Activated naive CD4-positive, alpha-beta T cell treated with anti-CD3 and anti-CD28 coated beads, Interleukin-2, amount 10 ng/mL, durations not matched to agents 7 days and 5 days (primary cell): ENCODE measurements around the gene FBXO46.
"Not testable (repeated sequence)": the region's sequence is repeated elsewhere in the genome, so short reads cannot be mapped to it uniquely, and the experiment has no call there.

Experiments
- CTCF ChIA-PET: fragments of 350-600 bp; sonication (Branson Sonifier 250); formaldehyde crosslinking; loops from one replicate; lab custom pipeline; 2021; ENCODE audit warnings: antibody characterized with exemption; lab: Charles Lee
- DNase-seq: peaks from one replicate; pipeline ENCODE4 v3.0.0-alpha.2; 2020
- H3K27ac Mint-ChIP-seq: one replicate; pipeline ENCODE4 v1.8.0; 2021; ENCODE audit warnings: mild to moderate bottlenecking, moderate library complexity, mixed read lengths
- H3K27me3 Mint-ChIP-seq: one replicate; pipeline ENCODE4 v1.8.0; 2021; ENCODE audit warnings: mild to moderate bottlenecking, mixed read lengths
- H3K36me3 Mint-ChIP-seq: one replicate; pipeline ENCODE4 v1.8.0; 2021; ENCODE audit warnings: mixed read lengths
- H3K4me1 Mint-ChIP-seq: one replicate; pipeline ENCODE4 v1.8.0; 2021; ENCODE audit warnings: mixed read lengths
- H3K4me3 Mint-ChIP-seq: one replicate; pipeline ENCODE4 v1.8.0; 2021; ENCODE audit warnings: mild to moderate bottlenecking, moderate library complexity, mixed read lengths
- H3K9me3 Mint-ChIP-seq: one replicate; pipeline ENCODE4 v1.8.0; 2021; ENCODE audit warnings: mixed read lengths

FBXO46 gene

DNA sequence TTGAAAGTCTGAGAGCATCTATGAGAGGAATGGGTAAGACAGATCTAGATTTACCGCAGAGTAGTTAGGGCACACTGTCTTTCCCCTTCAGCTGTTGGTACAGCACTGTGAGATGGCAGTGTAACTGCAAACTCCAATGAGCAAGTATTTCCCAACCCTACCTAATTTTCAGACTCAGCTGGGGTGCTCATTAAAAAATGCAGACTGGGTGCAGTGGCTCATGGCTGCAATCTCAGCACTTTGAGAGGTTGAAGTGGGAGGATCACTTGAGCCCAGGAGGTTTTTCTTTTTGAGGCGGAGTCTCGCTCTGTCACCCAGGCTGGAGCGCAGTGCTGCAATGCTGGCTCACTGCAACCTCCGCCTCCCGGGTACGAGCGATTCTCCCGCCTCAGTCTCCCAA lies 25.6 kb downstream of the FBXO46 start:
- Mint-ChIP-seq H3K27me3 (no peaks in the 10 kb centered on the region), H3K4me3 (no peak overlapping the region), H3K9me3 (no peaks in the 10 kb centered on the region), H3K27ac (no peak overlapping the region), H3K4me1 (peaks cover 12% of the 10 kb centered on the region), H3K36me3 (peaks cover 17% of the 10 kb centered on the region)
- DNase-seq, result no peak
- CTCF ChIA-PET, result interaction anchor here (8.1 kb wide), 1 partner anchor 11 kb away, joined by 43 read pairs; the partner anchor contains the start of gene QPCTL

DNA sequence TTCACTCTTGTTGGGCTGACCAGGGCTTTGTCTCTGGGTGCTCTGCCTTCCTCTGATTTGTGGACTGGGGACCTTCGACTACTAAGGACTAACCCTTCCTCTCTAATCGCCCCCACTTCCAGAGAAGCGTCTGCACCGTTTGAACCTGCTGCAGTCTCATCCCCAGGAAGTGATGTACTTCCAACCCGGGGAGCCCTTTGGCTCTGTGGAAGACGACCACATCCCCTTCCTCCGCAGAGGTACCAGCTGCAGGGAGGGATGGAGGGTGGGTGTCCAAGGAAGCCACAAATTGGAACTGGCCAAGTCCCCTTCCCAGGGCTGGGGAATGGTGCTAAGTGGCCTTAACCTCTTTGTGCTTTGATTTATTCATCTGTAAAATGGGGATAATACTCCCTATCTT lies 29.0 kb downstream of the FBXO46 start:
- Mint-ChIP-seq H3K4me1 (peaks cover 10% of the 10 kb centered on the region), H3K27ac (peak overlapping the region; percentile 5), H3K27me3 (no peaks in the 10 kb centered on the region), H3K36me3 (peaks cover 13% of the 10 kb centered on the region), H3K9me3 (no peaks in the 10 kb centered on the region), H3K4me3 (no peak overlapping the region)
- CTCF ChIA-PET, result interaction anchor here (8.1 kb wide), 1 partner anchor 8 kb away, joined by 43 read pairs; the partner anchor contains the start of gene QPCTL
- DNase-seq, result no peak

DNA sequence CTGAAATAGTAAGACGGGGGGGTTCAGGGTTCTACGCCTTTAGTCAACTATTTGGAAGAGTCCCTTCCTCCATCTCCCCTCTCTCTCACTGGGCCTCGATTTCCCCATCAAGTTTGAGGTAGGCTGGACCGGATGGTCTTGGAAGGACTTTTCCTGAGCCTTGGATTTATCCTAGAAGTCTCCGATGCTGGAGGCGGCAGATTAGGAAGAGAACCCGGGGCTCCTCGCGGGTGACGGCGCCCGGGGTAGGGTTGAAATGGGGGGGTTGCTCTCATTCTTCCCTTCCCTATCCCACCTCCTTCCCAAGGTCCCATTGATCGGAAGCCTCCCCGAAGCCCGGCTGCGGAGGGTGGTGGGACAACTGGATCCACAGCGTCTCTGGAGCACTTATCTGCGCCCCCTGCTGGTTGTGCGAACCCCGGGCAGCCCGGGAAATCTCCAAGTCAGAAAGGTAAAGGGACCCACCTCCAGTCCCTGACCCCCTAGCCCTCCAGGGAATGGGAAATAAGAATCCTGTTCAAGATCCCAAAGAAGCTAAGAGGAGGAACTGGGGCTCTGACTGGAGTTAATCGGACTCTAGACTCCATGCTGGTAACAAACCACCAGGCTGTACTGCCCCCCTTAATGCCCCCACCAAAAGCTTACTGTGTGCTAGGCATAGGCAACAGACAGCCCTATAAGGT lies 37.4 kb downstream of the FBXO46 start:
- H3K36me3 Mint-ChIP-seq, result peaks cover 23% of the 10 kb centered on the region
- H3K27me3 Mint-ChIP-seq, result no peaks in the 10 kb centered on the region
- H3K27ac Mint-ChIP-seq, result peak overlapping the region; percentile 92
- DNase-seq, result peak; percentile 86
- CTCF ChIA-PET, result interaction anchor here (0.7 to 5.0 kb wide), 18 partner anchors 10 to 254 kb away, joined by 3 to 43 read pairs (median 4); partner anchors contain the start of genes FBXO46 and SIX5
- H3K4me3 Mint-ChIP-seq, result peak overlapping the region; percentile 93
- H3K9me3 Mint-ChIP-seq, result no peaks in the 10 kb centered on the region
- peaks cover 26% of the 10 kb centered on the region for H3K4me1 Mint-ChIP-seq

DNA sequence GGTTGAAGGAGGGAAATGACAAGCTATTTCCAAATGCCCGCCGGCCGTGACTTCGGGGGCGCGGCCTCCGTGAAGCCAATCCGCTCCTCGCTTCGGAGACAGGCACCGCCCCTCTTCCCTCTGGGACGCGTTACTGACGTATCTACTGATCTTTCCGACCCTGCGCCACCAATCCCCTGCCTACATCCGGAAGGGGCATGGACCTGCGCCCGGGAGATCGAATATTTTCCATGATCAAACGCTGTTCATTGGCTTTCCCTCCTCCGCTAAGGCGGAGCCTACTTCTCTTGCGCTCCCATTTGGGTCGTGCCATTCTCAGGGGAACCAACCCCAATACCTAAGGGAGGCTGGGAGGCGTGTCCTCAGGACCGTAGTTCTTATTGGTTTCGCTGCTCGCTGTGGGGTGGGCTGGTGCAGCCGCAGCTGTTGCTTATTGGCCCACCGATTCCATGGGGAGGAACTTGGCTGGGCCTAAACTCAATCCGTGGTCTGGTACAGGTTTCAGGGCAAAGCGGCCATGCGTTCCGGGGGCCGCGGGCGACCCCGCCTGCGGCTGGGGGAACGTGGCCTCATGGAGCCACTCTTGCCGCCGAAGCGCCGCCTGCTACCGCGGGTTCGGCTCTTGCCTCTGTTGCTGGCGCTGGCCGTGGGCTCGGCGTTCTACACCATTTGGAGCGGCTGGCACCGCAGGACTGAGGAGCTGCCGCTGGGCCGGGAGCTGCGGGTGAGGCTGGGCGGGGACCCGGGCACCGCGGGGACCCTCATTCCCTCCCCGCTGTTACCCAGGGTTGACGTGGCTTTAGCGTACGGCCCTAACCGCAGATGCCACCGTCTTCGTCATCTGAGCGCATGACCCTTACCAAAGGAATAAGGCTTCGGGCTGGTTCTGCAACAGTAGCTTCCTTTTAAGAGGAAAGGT lies 38.2 kb downstream of the FBXO46 start, which contains the start of gene QPCTL:
Gene QPCTL (plus strand): TSS at position 480 of the 919 bp plus-strand sequence. CDS start 38 bp downstream, at position 518.
- Mint-ChIP-seq H3K9me3 (no peaks in the 10 kb centered on the region), H3K4me3 (peak within 1 kb of the TSS; percentile 93), H3K4me1 (peaks cover 26% of the 10 kb centered on the region), H3K27ac (peak within 1 kb of the TSS; percentile 92), H3K36me3 (peaks cover 26% of the 10 kb centered on the region), H3K27me3 (no peaks in the 10 kb centered on the region)
- CTCF ChIA-PET, result interaction anchor here (0.7 to 5.0 kb wide), 14 partner anchors 9 to 253 kb away, joined by 3 to 43 read pairs (median 4); partner anchors contain the start of gene SIX5
- DNase-seq, result peak; percentile 99

DNA sequence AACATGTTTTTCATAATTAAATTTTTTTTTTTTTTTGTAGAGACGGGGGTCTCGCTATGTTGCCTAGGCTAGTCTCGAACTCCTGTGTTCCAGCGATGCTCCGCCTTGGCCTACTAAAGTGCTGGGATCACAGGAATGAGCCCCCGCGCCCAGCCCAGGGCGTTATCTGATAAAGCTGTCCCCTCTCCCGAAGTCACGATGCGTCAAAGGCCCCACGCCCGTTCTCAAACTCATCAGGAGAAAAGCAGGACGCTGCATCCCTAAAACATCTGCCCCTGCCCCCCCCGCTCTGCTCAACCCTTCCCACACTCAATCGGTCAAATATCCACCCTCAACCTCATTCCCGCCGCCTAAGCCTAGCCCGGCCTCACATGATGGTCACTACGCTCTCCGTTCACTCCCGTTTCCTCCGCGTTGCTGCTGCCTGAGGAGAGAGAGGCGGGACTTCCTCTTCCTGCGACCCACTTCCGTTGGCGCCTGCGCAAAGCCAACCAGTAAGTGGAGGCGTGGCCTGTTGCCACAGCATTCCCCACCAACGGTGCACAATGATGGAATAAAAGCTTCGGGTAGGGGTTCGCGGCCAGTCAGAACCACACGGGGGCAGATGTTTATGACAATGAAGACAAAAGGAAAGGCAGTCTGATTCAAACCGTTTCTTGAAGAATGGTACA lies 39.0 kb downstream of the FBXO46 start, which contains the start of gene SNRPD2:
Gene SNRPD2 (minus strand): TSS at position 438 of the 671 bp plus-strand sequence. CDS start 65 bp downstream, at position 373.
- peak within 1 kb of the TSS; percentile 93 for H3K4me3 Mint-ChIP-seq
- peaks cover 26% of the 10 kb centered on the region for H3K4me1 Mint-ChIP-seq
- H3K27me3 Mint-ChIP-seq, result no peaks in the 10 kb centered on the region
- peaks cover 26% of the 10 kb centered on the region for H3K36me3 Mint-ChIP-seq
- peak within 1 kb of the TSS; percentile 92 for H3K27ac Mint-ChIP-seq
- no peaks in the 10 kb centered on the region for H3K9me3 Mint-ChIP-seq
- CTCF ChIA-PET, result interaction anchor here (0.8 to 5.0 kb wide), 9 partner anchors 8 to 253 kb away, joined by 3 to 43 read pairs (median 4); partner anchors contain the start of gene SIX5
- peak; percentile 94 for DNase-seq

DNA sequence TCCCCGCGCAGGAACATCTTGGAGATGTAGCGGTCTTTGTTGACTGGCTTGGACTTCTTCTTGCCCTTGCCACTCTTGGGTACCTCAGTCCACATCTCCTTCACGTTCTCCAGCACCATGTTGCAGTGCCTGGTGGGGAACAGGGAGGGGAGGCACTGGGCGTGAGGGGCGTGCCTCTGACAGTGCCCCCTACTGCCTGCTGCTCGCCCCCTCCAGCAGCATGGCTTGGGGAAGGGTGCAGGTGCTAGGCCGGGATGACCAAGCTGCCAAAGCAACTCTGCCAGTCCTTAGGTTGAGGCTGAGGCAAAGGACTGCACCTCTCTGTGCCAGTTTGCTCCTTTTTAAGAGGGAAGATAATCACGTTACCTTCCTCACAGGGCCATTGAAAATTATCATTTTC lies 43.1 kb downstream of the FBXO46 start:
- CTCF ChIA-PET, result interaction anchor here (1.4 kb wide), 1 partner anchor 10 kb away, joined by 5 read pairs; no protein-coding TSS in a partner anchor
- Mint-ChIP-seq H3K9me3 (no peaks in the 10 kb centered on the region), H3K4me1 (peaks cover 15% of the 10 kb centered on the region), H3K27me3 (no peaks in the 10 kb centered on the region), H3K36me3 (peaks cover 23% of the 10 kb centered on the region), H3K4me3 (no peak overlapping the region), H3K27ac (no peak overlapping the region)
- DNase-seq, result no peak

DNA sequence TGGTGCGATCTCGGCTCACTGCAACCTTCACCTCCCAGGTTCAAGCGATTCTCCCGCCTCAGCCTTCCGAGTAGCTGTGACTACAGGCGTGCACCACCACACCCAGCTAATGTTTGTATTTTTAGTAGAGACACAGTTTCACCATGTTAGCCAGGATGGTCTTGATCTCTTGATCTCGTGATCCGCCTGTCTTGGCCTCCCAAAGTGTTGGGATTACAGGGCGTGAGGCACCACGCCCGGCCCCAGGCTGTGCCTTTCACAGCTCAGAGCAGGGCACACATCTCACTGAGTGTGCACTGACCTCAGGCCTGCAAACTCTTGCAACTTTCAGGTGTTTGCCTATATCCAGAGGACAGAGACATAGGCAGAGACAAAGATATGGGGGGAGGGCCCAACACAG lies 45.7 kb downstream of the FBXO46 start:
- H3K27me3 Mint-ChIP-seq, H3K4me3 Mint-ChIP-seq, H3K27ac Mint-ChIP-seq, H3K9me3 Mint-ChIP-seq, CTCF ChIA-PET, DNase-seq: not testable (repeated sequence)
- Mint-ChIP-seq H3K36me3 (peaks cover 22% of the 10 kb centered on the region), H3K4me1 (peaks cover 14% of the 10 kb centered on the region)

DNA sequence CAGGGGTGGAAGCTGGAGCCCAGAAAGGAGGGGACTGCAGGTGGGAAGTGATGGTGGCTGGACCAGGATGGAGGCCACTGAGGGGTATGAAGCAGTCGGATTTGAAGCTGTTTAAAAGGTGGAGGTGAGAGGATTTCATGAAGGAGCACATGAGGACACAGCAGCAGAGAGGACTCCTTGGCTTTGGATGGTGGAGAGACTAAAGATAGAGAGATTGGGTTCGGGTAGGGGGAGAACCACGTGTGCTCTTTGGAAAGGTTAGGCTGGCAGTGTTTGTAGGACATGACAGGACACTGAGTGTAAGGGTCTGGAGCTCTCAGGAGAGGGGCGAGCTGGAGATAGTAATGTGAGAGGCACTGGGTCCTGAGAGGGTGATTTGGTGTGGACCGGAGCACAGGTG lies 47.8 kb downstream of the FBXO46 start:
- no peak for DNase-seq
- Mint-ChIP-seq H3K9me3 (no peaks in the 10 kb centered on the region), H3K36me3 (peaks cover 13% of the 10 kb centered on the region), H3K27me3 (peaks cover 16% of the 10 kb centered on the region), H3K4me1 (peaks cover 14% of the 10 kb centered on the region), H3K4me3 (no peak overlapping the region), H3K27ac (no peak overlapping the region)
- CTCF ChIA-PET, result interaction anchor here (0.9 to 2.9 kb wide), 4 partner anchors 9 to 168 kb away, joined by 4 to 12 read pairs (median 4); partner anchors contain the start of genes QPCTL and SNRPD2

DNA sequence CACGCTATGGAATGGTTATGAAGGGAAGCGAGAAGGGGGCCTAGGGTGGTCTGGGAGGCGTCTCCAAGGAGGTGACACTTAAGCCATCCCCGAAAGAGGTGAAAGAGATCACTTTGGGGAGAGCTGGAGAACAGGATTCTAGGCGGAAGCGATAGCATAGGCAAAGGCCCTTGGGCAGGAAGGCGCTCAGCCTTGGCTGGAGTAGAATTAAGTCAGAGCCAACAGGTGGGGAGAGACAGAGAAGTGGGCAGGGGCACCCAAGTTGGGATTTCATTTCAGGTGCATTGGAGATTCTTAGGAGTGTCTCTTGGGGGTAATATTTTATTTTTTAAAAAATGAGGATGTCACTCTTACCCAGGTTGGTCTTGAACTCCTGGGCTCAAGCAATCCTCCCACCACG lies 48.6 kb downstream of the FBXO46 start:
- Mint-ChIP-seq H3K9me3 (no peaks in the 10 kb centered on the region), H3K27ac (peak overlapping the region; percentile 16), H3K36me3 (peaks cover 10% of the 10 kb centered on the region), H3K4me1 (peaks cover 21% of the 10 kb centered on the region), H3K4me3 (no peak overlapping the region), H3K27me3 (peaks cover 24% of the 10 kb centered on the region)
- CTCF ChIA-PET, result interaction anchor here (1.1 to 2.9 kb wide), 3 partner anchors 11 to 236 kb away, joined by 3 to 12 read pairs (median 4); no protein-coding TSS in a partner anchor
- no peak for DNase-seq

DNA sequence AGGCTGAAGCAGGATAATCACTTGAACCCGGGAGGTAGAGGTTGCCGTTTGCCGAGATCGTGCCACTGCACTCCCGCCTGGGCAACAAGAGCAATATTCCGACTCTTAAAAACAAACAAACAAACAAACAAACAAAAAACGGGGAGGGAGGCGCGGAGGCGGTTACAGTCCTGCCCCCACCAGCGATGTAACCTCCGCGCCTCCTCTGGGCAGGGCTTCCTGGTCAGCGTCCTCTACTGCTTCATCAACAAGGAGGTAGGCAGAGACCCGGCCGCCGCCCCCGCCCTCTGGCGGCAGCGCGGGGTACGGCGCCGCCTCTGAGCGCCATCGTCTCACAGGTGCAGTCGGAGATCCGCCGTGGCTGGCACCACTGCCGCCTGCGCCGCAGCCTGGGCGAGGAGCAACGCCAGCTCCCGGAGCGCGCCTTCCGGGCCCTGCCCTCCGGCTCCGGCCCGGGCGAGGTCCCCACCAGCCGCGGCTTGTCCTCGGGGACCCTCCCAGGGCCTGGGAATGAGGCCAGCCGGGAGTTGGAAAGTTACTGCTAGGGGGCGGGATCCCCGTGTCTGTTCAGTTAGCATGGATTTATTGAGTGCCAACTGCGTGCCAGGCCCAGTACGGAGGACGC lies 49.2 kb downstream of the FBXO46 start:
- CTCF ChIA-PET, result interaction anchor here (0.6 to 4.7 kb wide), 7 partner anchors 10 to 260 kb away, joined by 3 to 35 read pairs (median 6); partner anchors contain the start of genes QPCTL and SNRPD2
- Mint-ChIP-seq H3K4me3 (peak overlapping the region; percentile 69), H3K27ac (peak overlapping the region; percentile 77), H3K27me3 (peaks cover 30% of the 10 kb centered on the region), H3K36me3 (peaks cover 8% of the 10 kb centered on the region), H3K4me1 (peaks cover 25% of the 10 kb centered on the region), H3K9me3 (no peaks in the 10 kb centered on the region)
- DNase-seq, result peak; percentile 91

DNA sequence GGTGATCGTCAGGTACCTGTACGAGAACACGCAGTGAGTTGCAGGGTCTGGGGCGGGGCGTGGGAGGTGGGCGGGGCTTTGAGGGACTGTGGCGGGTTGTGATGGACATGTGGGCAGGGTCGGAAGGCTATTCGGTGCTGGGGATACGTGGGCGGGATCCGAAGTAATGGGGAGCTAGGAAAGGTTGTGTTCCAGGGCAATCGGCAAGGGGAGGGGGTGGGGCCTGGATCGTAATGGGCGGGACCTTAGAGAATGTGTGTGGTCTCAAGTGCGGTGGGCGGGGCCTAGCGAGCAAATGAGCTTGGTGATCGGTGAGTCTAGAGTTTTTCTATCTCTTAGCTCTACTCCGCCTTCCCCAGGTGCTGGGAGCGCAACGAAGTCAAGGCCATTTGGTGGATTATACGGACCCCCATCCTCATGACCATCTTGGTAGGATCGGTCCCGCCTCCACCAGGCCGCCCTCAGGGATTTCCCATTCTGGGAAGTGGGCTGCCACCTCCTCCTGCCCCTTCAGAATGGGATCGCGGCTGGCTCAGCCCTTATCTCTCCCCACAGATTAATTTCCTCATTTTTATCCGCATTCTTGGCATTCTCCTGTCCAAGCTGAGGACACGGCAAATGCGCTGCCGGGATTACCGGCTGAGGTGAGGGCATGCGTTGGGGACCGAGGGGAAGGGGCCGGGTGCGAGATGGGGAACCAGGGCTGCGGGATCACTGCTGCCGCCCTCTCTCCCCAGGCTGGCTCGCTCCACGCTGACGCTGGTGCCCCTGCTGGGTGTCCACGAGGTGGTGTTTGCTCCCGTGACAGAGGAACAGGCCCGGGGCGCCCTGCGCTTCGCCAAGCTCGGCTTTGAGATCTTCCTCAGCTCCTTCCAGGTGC lies 53.1 kb downstream of the FBXO46 start:
- Mint-ChIP-seq H3K36me3 (peaks cover 1% of the 10 kb centered on the region), H3K9me3 (no peaks in the 10 kb centered on the region), H3K27ac (peak overlapping the region; percentile 67), H3K27me3 (peaks cover 64% of the 10 kb centered on the region), H3K4me1 (peaks cover 31% of the 10 kb centered on the region), H3K4me3 (peak overlapping the region; percentile 76)
- peak; percentile 91 for DNase-seq
- CTCF ChIA-PET, result interaction anchor here (0.6 to 4.7 kb wide), 6 partner anchors 9 to 588 kb away, joined by 3 to 35 read pairs (median 4); partner anchors contain the start of genes QPCTL and SNRPD2

DNA sequence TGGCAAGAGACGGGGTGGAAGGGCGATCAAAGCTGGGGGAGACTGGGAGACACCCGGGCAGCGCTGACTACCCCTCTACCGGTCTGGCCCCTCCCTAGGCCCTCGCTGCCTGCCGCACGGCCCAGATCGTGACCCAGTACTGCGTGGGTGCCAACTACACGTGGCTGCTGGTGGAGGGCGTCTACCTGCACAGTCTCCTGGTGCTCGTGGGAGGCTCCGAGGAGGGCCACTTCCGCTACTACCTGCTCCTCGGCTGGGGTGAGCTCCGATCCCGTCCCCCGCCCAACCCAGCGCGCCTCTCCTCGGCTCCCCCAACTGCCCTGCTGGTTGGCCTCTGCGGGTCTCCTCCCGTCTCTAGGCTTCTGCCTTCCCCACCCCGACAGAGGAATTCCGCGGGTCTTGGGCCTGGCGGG lies 53.8 kb downstream of the FBXO46 start:
- DNase-seq, result peak; percentile 68
- Mint-ChIP-seq H3K27me3 (peaks cover 68% of the 10 kb centered on the region), H3K36me3 (peaks cover under 1% of the 10 kb centered on the region), H3K9me3 (no peaks in the 10 kb centered on the region), H3K27ac (no peak overlapping the region), H3K4me1 (peaks cover 28% of the 10 kb centered on the region), H3K4me3 (peak overlapping the region; percentile 54)
- CTCF ChIA-PET, result interaction anchor here (0.6 to 4.7 kb wide), 4 partner anchors 10 to 588 kb away, joined by 3 to 35 read pairs (median 4); partner anchors contain the start of genes QPCTL and SNRPD2
